SK-N-SH (cell line): ENCODE results near the gene ITSN2. TPM values are rescaled to one million over a fixed set of nuclear protein-coding genes. Genes with fewer than 3 reads are reported as not detected.

ENCODE experiments used
- CTCF ChIA-PET: fragments of 300-600, 350-600 bp; formaldehyde crosslinking; extraction: SDS; loops from one replicate; lab custom pipeline; 2021; lab: Yijun Ruan, JAX
- POLR2A ChIA-PET: fragments of 350-600 bp; sonication (Branson Sonifier 250); formaldehyde crosslinking; extraction: SDS; loops from one replicate; lab custom pipeline; 2020; ENCODE audit warnings: antibody characterized with exemption, inconsistent platforms; lab: Yijun Ruan, JAX
- DNase-seq: peaks from one replicate; pipeline ENCODE4 v3.0.0; 2012
- H2AFZ ChIP-seq: fragments of 200-600 bp; sonication (generic); 2 replicates; pipeline ENCODE4 v1.8.1; 2016; ENCODE audit warnings: antibody characterized with exemption, mild to moderate bottlenecking, low read depth
- H3F3A ChIP-seq: fragments of 200-600 bp; sonication (generic); replicated peaks from 2 replicates; pipeline ENCODE3; 2016; ENCODE audit warnings: antibody characterized with exemption, mild to moderate bottlenecking; ENCODE audit not compliant: insufficient read depth
- H3K27ac ChIP-seq, 2 experiments: fragments of 200-500 bp in 1 of 2; fragments of 200-600 bp in 1 of 2; sonication (Bioruptor generic) in 1 of 2; sonication (generic), shearing (Covaris generic) in 1 of 2; 2 replicates each; pipeline versions ENCODE4 v1.5.1 to v1.6.1; 2014 to 2016; ENCODE audit warnings: low read depth in 2 of 2, inconsistent platforms in 1 of 2, low read length in 1 of 2, mild to moderate bottlenecking in 1 of 2, mixed read lengths in 1 of 2
- H3K27me3 ChIP-seq: fragments of 200-600 bp; sonication (generic), shearing (Covaris generic); 2 replicates; pipeline ENCODE4 v1.6.1; 2016; ENCODE audit warnings: mixed run types; ENCODE audit not compliant: insufficient read depth
- H3K36me3 ChIP-seq, 2 experiments: fragments of 200-500 bp in 1 of 2; fragments of 200-600 bp in 1 of 2; sonication (Bioruptor generic) in 1 of 2; sonication (generic) in 1 of 2; replicated peaks in 1 of 2; 2 replicates each; pipeline versions ENCODE3 to v1.5.1; 2014 to 2016; ENCODE audit warnings: low read length in 1 of 2, mild to moderate bottlenecking in 1 of 2; ENCODE audit not compliant: insufficient read depth in 2 of 2, control insufficient read depth in 1 of 2
- H3K4me1 ChIP-seq, 2 experiments: fragments of 200-500 bp in 1 of 2; fragments of 200-600 bp in 1 of 2; sonication (Bioruptor generic) in 1 of 2; sonication (generic), shearing (Covaris generic) in 1 of 2; 2 replicates each; pipeline versions ENCODE4 v1.5.1 to v1.6.1; 2014 to 2016; ENCODE audit warnings: low read depth in 1 of 2, low read length in 1 of 2, mixed run types in 1 of 2; ENCODE audit not compliant: insufficient read depth in 2 of 2, control insufficient read depth in 1 of 2
- H3K4me2 ChIP-seq: fragments of 200-600 bp; sonication (generic), shearing (Covaris generic); 2 replicates; pipeline ENCODE4 v1.6.1; 2017; ENCODE audit warnings: mixed run types
- H3K4me3 ChIP-seq, 2 experiments: fragments of 200-500 bp in 1 of 2; fragments of 200-600 bp in 1 of 2; sonication (Bioruptor generic) in 1 of 2; sonication (generic), shearing (Covaris generic) in 1 of 2; 2 replicates each; pipeline versions ENCODE4 v1.5.1 to v1.8.1; 2014 to 2016; ENCODE audit warnings: low read depth in 2 of 2, inconsistent platforms in 1 of 2, low read length in 1 of 2, mild to moderate bottlenecking in 1 of 2, mixed read lengths in 1 of 2, moderate library complexity in 1 of 2
- H3K79me2 ChIP-seq: fragments of 200-600 bp; sonication (generic); 2 replicates; pipeline ENCODE4 v1.8.1; 2017; ENCODE audit warnings: mild to moderate bottlenecking; ENCODE audit not compliant: insufficient read depth
- H3K9ac ChIP-seq: fragments of 200-600 bp; sonication (generic); 2 replicates; pipeline ENCODE4 v1.6.1; 2017; ENCODE audit warnings: mixed run types
- H3K9me2 ChIP-seq: fragments of 200-600 bp; sonication (generic); 2 replicates; pipeline ENCODE4 v1.6.1; 2017; ENCODE audit warnings: mixed run types
- H3K9me3 ChIP-seq: fragments of 200-600 bp; sonication (generic); 2 replicates; pipeline ENCODE4 v1.6.1; 2017; ENCODE audit warnings: mixed run types, mild to moderate bottlenecking, moderate library complexity
- H4K20me1 ChIP-seq: fragments of 200-600 bp; sonication (generic); 2 replicates; pipeline ENCODE4 v1.6.1; 2017; ENCODE audit warnings: mild to moderate bottlenecking, mixed run types; ENCODE audit not compliant: insufficient read depth
- EZH2phosphoT487 ChIP-seq: fragments of 200-600 bp; sonication (generic); IDR thresholded peaks from 2 replicates; pipeline ENCODE4 v1.6.1; 2017; ENCODE audit warnings: low read depth, mixed run types, mild to moderate bottlenecking, antibody characterized with exemption, moderate library complexity, borderline replicate concordance
- FOSL2 ChIP-seq: IDR thresholded peaks from 2 replicates; pipeline ENCODE4 v1.4.0; 2012; ENCODE audit warnings: low read depth, mild to moderate bottlenecking, moderate library complexity, borderline replicate concordance
- FOXM1 ChIP-seq: IDR thresholded peaks from 2 replicates; pipeline ENCODE4 v1.4.0; 2012; ENCODE audit warnings: low read depth, mild to moderate bottlenecking
- JUND ChIP-seq: IDR thresholded peaks from 2 replicates; pipeline ENCODE4 v1.4.0; 2012
- MXI1 ChIP-seq: IDR thresholded peaks from 2 replicates; pipeline ENCODE4 v1.6.1; 2012; ENCODE audit warnings: mild to moderate bottlenecking, low read depth, low read length, improper control_type of control experiment
- NFIC ChIP-seq: IDR thresholded peaks from 2 replicates; pipeline ENCODE4 v1.4.0; 2012; ENCODE audit warnings: borderline replicate concordance
- POLR2AphosphoS5 ChIP-seq: IDR thresholded peaks from 2 replicates; pipeline ENCODE4 v1.6.1; 2012; ENCODE audit warnings: low read depth, low read length
- RFX5 ChIP-seq: IDR thresholded peaks from 2 replicates; pipeline ENCODE4 v1.6.1; 2012; ENCODE audit warnings: mild to moderate bottlenecking, improper control_type of control experiment, low read length
- RXRA ChIP-seq: IDR thresholded peaks from 2 replicates; pipeline ENCODE4 v1.4.0; 2012; ENCODE audit warnings: low read depth, mild to moderate bottlenecking, borderline replicate concordance
- TCF12 ChIP-seq: IDR thresholded peaks from 2 replicates; pipeline ENCODE4 v1.4.0; 2012
- TEAD4 ChIP-seq: IDR thresholded peaks from 2 replicates; pipeline ENCODE4 v1.4.0; 2012; ENCODE audit warnings: mild to moderate bottlenecking, borderline replicate concordance; ENCODE audit not compliant: insufficient read depth
- USF1 ChIP-seq: IDR thresholded peaks from 2 replicates; pipeline ENCODE4 v1.4.0; 2012; ENCODE audit warnings: low read depth, borderline replicate concordance
- USF2 ChIP-seq: fragments of 150-350 bp; IDR thresholded peaks from 2 replicates; pipeline ENCODE4 v1.6.1; 2017; ENCODE audit warnings: antibody characterized with exemption, low read length, low read depth, borderline replicate concordance
- ZBTB33 ChIP-seq: IDR thresholded peaks from 2 replicates; pipeline ENCODE4 v1.4.0; 2012; ENCODE audit warnings: low read depth, borderline replicate concordance
- WGBS: methylation state at CpG from one replicate; pipeline ENCODE4 v1.1.6; 2017; ENCODE audit warnings: low lambda C conversion rate; 5-methylcytosine and 5-hydroxymethylcytosine counted together
- polyA plus RNA-seq, 3 experiments: library from polyadenylated mRNA; depleted of rRNA; stranded (reverse); fragments of >200 nt; gene quantifications; 2 replicates each; pipeline ENCODE4 v1.2.3, GENCODE V29; 2012
- TF ChIP-seq, protein P1 (sequence below): fragments of 150-350 bp; IDR thresholded peaks from 2 replicates; pipeline ENCODE4 v1.6.1; 2016; ENCODE audit warnings: mild to moderate bottlenecking, low read depth, low read length
- TF ChIP-seq, protein P2 (sequence below): IDR thresholded peaks from 2 replicates; pipeline ENCODE4 v1.4.0; 2012; ENCODE audit warnings: low read depth

The ITSN2 gene
- polyA plus RNA-seq, 1 of the 3 experiments (the other 2 are of a cell fraction) = 11.9 TPM

GRCh38 chr2:24205131-24205530, 155.2 kb downstream of the ITSN2 start:
- POLR2A ChIA-PET = no interaction called here
- H3K4me1 ChIP-seq = no peaks in the 10 kb centered on the region; a peak in 1 of 4 replicates
- H4K20me1 ChIP-seq = no peaks in the 10 kb centered on the region
- H3K4me2 ChIP-seq = no peak overlapping the region
- H2AFZ ChIP-seq = no peak overlapping the region
- TF ChIP-seq NFIC (no peak), POLR2AphosphoS5 (no peak), USF2 (no peak), USF1 (no peak), JUND (no peak), FOXM1 (no peak), RXRA (no peak), ZBTB33 (no peak)
- TF ChIP-seq, protein P1, sequence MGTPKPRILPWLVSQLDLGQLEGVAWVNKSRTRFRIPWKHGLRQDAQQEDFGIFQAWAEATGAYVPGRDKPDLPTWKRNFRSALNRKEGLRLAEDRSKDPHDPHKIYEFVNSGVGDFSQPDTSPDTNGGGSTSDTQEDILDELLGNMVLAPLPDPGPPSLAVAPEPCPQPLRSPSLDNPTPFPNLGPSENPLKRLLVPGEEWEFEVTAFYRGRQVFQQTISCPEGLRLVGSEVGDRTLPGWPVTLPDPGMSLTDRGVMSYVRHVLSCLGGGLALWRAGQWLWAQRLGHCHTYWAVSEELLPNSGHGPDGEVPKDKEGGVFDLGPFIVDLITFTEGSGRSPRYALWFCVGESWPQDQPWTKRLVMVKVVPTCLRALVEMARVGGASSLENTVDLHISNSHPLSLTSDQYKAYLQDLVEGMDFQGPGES = no peak
- TF ChIP-seq, protein P2, sequence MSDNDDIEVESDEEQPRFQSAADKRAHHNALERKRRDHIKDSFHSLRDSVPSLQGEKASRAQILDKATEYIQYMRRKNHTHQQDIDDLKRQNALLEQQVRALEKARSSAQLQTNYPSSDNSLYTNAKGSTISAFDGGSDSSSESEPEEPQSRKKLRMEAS = no peak
- TF ChIP-seq, all 33 proteins: peak for 0
- no peak overlapping the region for H3K4me3 ChIP-seq
- CTCF ChIA-PET = no interaction called here
- no peaks in the 10 kb centered on the region for H3K9me3 ChIP-seq
- no peak overlapping the region for H3K27ac ChIP-seq
- H3K79me2 ChIP-seq = no peaks in the 10 kb centered on the region
- no peaks in the 10 kb centered on the region for H3F3A ChIP-seq
- 92% methylated on average over 4 of the region's 4 CpGs for WGBS
- H3K9ac ChIP-seq = no peak overlapping the region
- DNase-seq = no peak
- no peaks in the 10 kb centered on the region for H3K27me3 ChIP-seq
- no peaks in the 10 kb centered on the region for H3K9me2 ChIP-seq
- peaks cover 0 to 42% of the 10 kb centered on the region in 2 experiments for H3K36me3 ChIP-seq

DNA sequence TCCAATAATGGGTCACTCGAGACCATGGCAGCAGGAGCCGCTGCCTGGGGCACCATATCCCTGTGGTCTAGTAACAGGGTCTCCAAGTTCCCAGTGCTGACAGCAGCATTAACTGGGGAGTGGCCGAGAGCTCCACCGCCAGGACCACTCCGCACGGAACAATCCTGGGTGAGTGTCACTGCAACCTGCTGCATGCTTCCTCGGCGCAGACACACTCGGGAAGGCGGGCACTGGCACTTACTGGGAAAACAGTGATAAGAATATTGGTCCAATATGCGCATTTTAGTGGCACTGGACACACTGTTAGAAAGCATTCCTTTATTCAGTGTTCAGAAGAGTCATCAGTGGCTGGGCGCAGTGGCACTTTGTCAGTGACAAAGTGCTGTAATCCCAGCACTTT, 155.8 kb downstream of the ITSN2 start:
- Histone ChIP-seq H3F3A (no peaks in the 10 kb centered on the region), H4K20me1 (no peaks in the 10 kb centered on the region)
- no peak for TF ChIP-seq RFX5
- TF ChIP-seq, protein P2 = no peak
- no peak for TF ChIP-seq MXI1
- TF ChIP-seq FOSL2 = no peak
- no peak for TF ChIP-seq EZH2phosphoT487
- TF ChIP-seq TEAD4 = no peak
- no peak for TF ChIP-seq NFIC
- no peak for TF ChIP-seq TCF12
- TF ChIP-seq, all 33 proteins: peak for 0
- WGBS = 95% methylated on average over 10 of the region's 12 CpGs
- Histone ChIP-seq H3K4me2 (no peak overlapping the region), H3K79me2 (no peaks in the 10 kb centered on the region), H3K9ac (no peak overlapping the region), H3K4me3 (no peak overlapping the region), H3K9me3 (no peaks in the 10 kb centered on the region), H2AFZ (no peak overlapping the region), H3K9me2 (no peaks in the 10 kb centered on the region), H3K4me1 (no peaks in the 10 kb centered on the region; a peak in 1 of 4 replicates), H3K27ac (no peak overlapping the region), H3K27me3 (no peaks in the 10 kb centered on the region), H3K36me3 (peaks cover 0 to 39% of the 10 kb centered on the region in 2 experiments)
- CTCF ChIA-PET = no interaction called here
- POLR2A ChIA-PET = no interaction called here
- no peak for DNase-seq
